AG10803 (cell line): ENCODE measurements around the gene CHPF.

Source experiments
- DNase-seq: peaks from one replicate; pipeline ENCODE4 v3.0.0; 2010; ENCODE audit warnings: low read depth
- H3K4me3 ChIP-seq: 2 replicates; pipeline ENCODE4 v1.5.1; 2011; ENCODE audit warnings: mild to moderate bottlenecking, low read length, control low read depth
- TF ChIP-seq, protein P1 (sequence below): conservative IDR thresholded peaks from 2 replicates; pipeline ENCODE4 v1.5.1; 2011; ENCODE audit warnings: mild to moderate bottlenecking, low read length, control low read depth, inconsistent platforms

CHPF gene

DNA sequence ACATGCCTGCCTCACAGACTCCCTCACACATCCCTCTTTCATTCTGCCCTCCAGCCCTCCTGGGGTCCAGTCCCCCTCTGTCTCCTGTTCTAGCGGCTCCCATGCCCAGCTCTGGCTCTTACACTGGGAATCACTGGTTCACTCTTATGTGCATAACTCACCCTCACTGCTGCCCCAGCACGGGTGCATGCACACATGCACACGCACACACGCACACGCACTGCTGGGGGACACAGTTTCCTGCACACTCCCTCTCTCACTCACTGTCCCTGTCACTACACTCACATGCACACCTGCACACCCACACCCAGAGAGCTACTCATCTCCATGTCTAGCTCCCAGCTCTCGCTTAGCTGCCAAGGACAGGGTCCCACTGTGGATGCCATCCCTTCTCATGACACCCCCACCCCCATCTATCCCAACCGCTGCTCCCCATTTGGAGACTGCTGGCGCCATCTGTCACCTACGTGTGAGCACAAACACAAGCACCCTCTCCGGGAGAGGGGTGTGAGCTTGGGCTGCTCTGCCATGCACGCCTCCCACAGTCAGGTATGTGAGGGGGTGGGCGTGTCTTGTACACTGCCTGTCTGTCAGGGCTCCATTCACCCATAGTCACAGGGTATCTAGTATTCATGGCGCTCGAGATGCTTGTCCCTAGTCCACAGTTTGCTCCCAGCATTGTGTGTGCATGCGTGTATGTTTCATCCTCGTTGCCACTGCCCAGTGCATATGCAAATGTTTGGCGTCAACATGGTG, 27.6 kb downstream of the CHPF start:
- DNase-seq: no peak
- TF ChIP-seq, protein P1, sequence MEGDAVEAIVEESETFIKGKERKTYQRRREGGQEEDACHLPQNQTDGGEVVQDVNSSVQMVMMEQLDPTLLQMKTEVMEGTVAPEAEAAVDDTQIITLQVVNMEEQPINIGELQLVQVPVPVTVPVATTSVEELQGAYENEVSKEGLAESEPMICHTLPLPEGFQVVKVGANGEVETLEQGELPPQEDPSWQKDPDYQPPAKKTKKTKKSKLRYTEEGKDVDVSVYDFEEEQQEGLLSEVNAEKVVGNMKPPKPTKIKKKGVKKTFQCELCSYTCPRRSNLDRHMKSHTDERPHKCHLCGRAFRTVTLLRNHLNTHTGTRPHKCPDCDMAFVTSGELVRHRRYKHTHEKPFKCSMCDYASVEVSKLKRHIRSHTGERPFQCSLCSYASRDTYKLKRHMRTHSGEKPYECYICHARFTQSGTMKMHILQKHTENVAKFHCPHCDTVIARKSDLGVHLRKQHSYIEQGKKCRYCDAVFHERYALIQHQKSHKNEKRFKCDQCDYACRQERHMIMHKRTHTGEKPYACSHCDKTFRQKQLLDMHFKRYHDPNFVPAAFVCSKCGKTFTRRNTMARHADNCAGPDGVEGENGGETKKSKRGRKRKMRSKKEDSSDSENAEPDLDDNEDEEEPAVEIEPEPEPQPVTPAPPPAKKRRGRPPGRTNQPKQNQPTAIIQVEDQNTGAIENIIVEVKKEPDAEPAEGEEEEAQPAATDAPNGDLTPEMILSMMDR: no peak
- H3K4me3 ChIP-seq: no peak overlapping the region

GRCh38 chr2:219514836-219515235, 28.8 kb downstream of the CHPF start:
- TF ChIP-seq, protein P1: no peak
- no peak for DNase-seq
- no peak overlapping the region for H3K4me3 ChIP-seq

- H3K4me3 ChIP-seq: no peak within 1 kb of the TSS
- DNase-seq: no peak
- TF ChIP-seq, protein P1: no peak
Observed at GRCh38 chr2:219514196-219514761, 29.3 kb downstream of the CHPF start, which contains the start of gene ASIC4. TSS of gene ASIC4 (plus strand) at chr2:219514482. CDS start at chr2:219514725, 243 bp downstream.

DNA sequence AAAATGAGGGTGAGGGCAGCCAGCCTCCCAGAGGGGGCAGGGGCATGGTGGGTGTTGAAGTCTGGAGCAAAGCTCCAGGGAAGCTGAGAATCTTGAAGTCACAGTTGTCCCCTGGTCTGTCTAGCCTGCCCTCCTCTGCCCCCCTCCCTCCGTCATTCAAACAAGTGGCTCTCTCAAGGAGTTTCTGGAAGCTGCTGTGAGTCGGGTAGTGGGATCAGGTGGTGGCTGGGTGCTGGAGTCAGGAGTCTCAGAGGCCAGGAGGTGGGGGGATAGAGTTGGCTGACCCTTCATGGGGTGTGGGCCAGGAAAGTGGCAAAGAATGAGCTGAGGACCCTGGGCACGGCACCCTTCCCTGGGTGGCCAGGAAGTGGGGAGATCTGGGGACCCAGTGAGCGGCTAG, 29.8 kb downstream of the CHPF start:
- TF ChIP-seq, protein P1: no peak
- H3K4me3 ChIP-seq: no peak overlapping the region
- no peak for DNase-seq

DNA sequence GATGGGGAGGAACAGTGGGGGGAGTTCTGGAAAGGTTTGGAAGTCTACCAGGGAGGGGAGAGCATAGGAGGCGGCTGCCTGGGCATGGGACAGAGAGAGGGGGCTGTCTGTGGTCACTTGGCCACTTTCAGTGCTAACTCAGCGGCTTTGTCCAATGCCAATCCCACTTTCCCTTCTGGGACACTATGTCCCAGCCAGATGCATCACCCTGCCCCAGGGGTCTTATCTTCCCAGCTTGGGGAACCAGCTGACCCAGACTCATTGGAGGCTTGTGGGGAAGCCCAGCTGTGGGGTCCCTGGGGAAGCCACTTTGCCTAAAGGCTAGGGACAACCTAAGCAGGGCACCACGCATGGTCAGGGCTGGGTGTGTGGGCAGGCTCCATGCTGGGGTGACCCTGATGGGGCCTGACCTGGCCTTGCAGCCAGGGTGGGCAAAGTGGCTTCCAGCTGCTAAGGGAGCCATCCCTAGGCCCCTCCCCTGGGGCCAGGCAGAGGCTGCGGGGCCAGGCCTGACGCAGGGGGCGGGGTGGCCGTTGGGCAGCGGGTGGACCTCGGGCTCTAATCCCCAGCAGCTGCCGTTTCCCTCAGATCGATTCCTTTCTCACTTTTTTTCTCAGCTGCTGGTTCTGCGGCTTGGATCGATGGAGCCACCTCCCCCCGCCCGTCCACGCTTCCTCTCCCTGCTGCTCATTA, 30.9 kb downstream of the CHPF start:
- DNase-seq: no peak
- no peak overlapping the region for H3K4me3 ChIP-seq
- TF ChIP-seq, protein P1: no peak

DNA sequence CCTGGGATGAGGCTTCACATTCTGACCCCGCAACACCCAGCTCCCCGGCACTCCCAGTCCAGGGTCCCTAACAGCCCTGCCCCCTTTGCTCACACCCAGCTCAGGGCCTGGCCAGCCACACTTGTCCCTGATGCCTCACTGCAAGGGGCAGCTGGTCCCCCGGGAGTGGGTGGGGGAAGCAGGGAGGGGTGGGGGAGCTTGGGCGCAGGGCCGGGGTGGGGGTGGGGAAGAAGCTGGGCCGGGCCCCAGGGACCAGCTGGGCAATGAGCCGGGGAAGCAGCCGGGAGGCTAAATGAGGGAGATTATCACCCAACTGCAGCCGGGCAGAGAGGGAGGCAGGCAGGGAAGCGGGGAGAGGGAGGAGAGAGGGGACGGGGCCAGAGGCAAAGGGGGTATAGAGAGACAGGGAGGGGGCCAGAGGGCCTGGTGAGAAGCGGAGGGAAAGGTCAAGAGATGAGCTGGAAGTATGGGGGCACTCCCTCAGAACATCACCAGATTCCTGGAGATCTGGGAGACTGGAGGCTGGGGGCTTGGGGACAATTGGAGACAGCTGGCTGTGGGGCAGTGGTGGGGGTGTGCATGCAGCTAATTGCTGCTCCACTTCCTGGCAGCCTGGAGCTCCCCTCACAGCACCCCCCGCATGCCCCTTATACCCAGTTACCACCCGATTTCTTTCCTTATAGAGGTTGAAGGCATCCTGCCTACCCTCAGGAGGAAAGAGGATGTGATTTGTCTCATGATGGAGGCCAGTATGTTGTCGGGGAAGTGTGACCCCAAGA, 31.9 kb downstream of the CHPF start:
- DNase-seq: no peak
- no peak overlapping the region for H3K4me3 ChIP-seq
- TF ChIP-seq, protein P1: no peak
